Measurements from ENCODE around the gene NBPF4.
"Not testable (repeated sequence)": the region's sequence is repeated elsewhere in the genome, so short reads cannot be mapped to it uniquely, and the experiment has no call there.

DNA sequence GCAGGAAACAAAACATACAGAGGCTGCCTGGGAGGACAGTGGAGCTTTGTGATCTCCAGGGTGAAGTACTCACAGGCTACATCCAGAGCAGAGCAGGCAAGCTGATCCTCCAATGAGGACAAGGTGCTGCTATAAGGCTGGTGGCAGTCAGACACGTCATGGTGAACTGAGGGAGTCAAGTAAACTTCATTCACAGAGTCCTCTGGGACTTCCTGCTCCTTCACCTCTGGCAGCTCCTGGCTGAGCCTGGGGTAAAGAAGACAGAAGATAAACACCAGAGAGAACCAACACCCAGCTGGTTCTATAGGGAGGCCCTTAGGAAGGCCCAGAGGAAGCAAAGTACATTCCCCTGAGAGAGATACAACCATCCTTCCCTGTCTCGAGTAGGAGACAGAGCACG, 11.7 kb downstream of the NBPF4 start:
- TF ChIP-seq CTCF (IDR thresholded peaks at IDR 0.05); POLR2AphosphoS5 (IDR thresholded peaks at IDR 0.05; ENCODE audit: low read depth, low read length); SIN3A (IDR thresholded peaks at IDR 0.05; ENCODE audit: borderline replicate concordance, insufficient read depth, low read depth, low read length): not testable (repeated sequence)
- TF ChIP-seq, protein P1, sequence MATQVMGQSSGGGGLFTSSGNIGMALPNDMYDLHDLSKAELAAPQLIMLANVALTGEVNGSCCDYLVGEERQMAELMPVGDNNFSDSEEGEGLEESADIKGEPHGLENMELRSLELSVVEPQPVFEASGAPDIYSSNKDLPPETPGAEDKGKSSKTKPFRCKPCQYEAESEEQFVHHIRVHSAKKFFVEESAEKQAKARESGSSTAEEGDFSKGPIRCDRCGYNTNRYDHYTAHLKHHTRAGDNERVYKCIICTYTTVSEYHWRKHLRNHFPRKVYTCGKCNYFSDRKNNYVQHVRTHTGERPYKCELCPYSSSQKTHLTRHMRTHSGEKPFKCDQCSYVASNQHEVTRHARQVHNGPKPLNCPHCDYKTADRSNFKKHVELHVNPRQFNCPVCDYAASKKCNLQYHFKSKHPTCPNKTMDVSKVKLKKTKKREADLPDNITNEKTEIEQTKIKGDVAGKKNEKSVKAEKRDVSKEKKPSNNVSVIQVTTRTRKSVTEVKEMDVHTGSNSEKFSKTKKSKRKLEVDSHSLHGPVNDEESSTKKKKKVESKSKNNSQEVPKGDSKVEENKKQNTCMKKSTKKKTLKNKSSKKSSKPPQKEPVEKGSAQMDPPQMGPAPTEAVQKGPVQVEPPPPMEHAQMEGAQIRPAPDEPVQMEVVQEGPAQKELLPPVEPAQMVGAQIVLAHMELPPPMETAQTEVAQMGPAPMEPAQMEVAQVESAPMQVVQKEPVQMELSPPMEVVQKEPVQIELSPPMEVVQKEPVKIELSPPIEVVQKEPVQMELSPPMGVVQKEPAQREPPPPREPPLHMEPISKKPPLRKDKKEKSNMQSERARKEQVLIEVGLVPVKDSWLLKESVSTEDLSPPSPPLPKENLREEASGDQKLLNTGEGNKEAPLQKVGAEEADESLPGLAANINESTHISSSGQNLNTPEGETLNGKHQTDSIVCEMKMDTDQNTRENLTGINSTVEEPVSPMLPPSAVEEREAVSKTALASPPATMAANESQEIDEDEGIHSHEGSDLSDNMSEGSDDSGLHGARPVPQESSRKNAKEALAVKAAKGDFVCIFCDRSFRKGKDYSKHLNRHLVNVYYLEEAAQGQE (IDR thresholded peaks at IDR 0.05; ENCODE audit: insufficient read depth in 1 of 2, low read depth in 2 of 2, low read length in 1 of 2): not testable (repeated sequence)
